H1 (cell line): ENCODE results near the gene DNAJC11. TPM values are rescaled to one million over a fixed set of nuclear protein-coding genes. Genes with fewer than 3 reads are reported as not detected.

Experiments used
- CTCF ChIA-PET: fragments of 300-600 bp; sonication (Branson Sonifier 250); formaldehyde crosslinking; loops from one replicate; lab custom pipeline; 2021; ENCODE audit not compliant: partially characterized antibody; lab: Charles Lee
- POLR2A ChIA-PET: fragments of 300-600 bp; sonication (Branson Sonifier 250); formaldehyde crosslinking; loops from one replicate; lab custom pipeline; 2021; ENCODE audit warnings: inconsistent platforms; ENCODE audit not compliant: partially characterized antibody; lab: Charles Lee
- DNase-seq, 2 experiments: peaks; one replicate each; pipeline versions ENCODE4 v3.0.0 to v3.0.0-alpha.2; 2010 to 2022; ENCODE audit warnings: low spot score in 2 of 2, low read depth in 1 of 2, mixed read lengths in 1 of 2
- FAIRE-seq: peaks from 2 replicates; lab custom pipeline; 2011; peaks lifted over from hg19 to GRCh38; lab: Jason Lieb, UNC
- H2AFZ ChIP-seq: 2 replicates; pipeline ENCODE4 v1.8.1; 2012; ENCODE audit warnings: low read length, inconsistent platforms
- H2AK5ac ChIP-seq: 2 replicates; pipeline ENCODE4 v1.6.1; 2013; ENCODE audit warnings: low read depth, low read length
- H2BK120ac ChIP-seq: replicated peaks from 2 replicates; pipeline ENCODE3; 2013; ENCODE audit warnings: low read depth, low read length, inconsistent platforms
- H2BK12ac ChIP-seq: 2 replicates; pipeline ENCODE4 v1.6.1; 2013; ENCODE audit warnings: low read depth, low read length
- H2BK15ac ChIP-seq: 2 replicates; pipeline ENCODE4 v1.6.1; 2013; ENCODE audit warnings: low read length
- H2BK20ac ChIP-seq: 2 replicates; pipeline ENCODE4 v1.6.1; 2013; ENCODE audit warnings: low read length
- H2BK5ac ChIP-seq: 2 replicates; pipeline ENCODE4 v1.6.1; 2013; ENCODE audit warnings: low read depth, low read length
- H3K14ac ChIP-seq: 2 replicates; pipeline ENCODE4 v1.6.1; 2013; ENCODE audit warnings: inconsistent platforms; ENCODE audit not compliant: insufficient read length
- H3K18ac ChIP-seq: 2 replicates; pipeline ENCODE4 v1.6.1; 2013; ENCODE audit warnings: low read length; ENCODE audit errors: extremely low read depth
- H3K23ac ChIP-seq: 2 replicates; pipeline ENCODE4 v1.6.1; 2013; ENCODE audit warnings: inconsistent platforms; ENCODE audit not compliant: insufficient read length
- H3K23me2 ChIP-seq: 2 replicates; pipeline ENCODE4 v1.6.1; 2013; ENCODE audit warnings: low read depth, low read length
- H3K27ac ChIP-seq: 2 replicates; pipeline ENCODE4 v1.6.1; 2011; ENCODE audit warnings: low read depth, low read length, inconsistent platforms
- H3K27me3 ChIP-seq, 4 experiments: replicated peaks in 1 of 4; 1 replicate in 1 of 4; 2 replicates in 3 of 4; pipeline versions ENCODE4 v1.6.1 to v1.8.1; 2011 to 2013; ENCODE audit warnings: low read length in 3 of 4, mild to moderate bottlenecking in 3 of 4, inconsistent platforms in 2 of 4, mixed read lengths in 2 of 4, moderate library complexity in 1 of 4; ENCODE audit not compliant: control insufficient read depth in 3 of 4, insufficient read depth in 3 of 4; ENCODE audit errors: extremely low read depth in 1 of 4
- H3K36me3 ChIP-seq, 4 experiments: 2 replicates each; pipeline versions ENCODE4 v1.6.1 to v1.8.1; 2011 to 2013; ENCODE audit warnings: mild to moderate bottlenecking in 4 of 4, low read length in 3 of 4, moderate library complexity in 2 of 4, control low read depth in 1 of 4, inconsistent platforms in 1 of 4; ENCODE audit not compliant: insufficient read depth in 4 of 4, control insufficient read depth in 2 of 4
- H3K4ac ChIP-seq: replicated peaks from 2 replicates; pipeline ENCODE3; 2013; ENCODE audit warnings: low read length, low read depth, mixed read lengths, inconsistent platforms; ENCODE audit not compliant: insufficient read length
- H3K4me1 ChIP-seq, 4 experiments: replicated peaks in 1 of 4; 1 replicate in 1 of 4; 2 replicates in 3 of 4; pipeline versions ENCODE4 v1.6.1 to v1.8.1; 2011 to 2013; ENCODE audit warnings: low read length in 3 of 4, inconsistent platforms in 2 of 4, mixed read lengths in 1 of 4; ENCODE audit not compliant: insufficient read depth in 4 of 4, control insufficient read depth in 3 of 4
- H3K4me2 ChIP-seq, 2 experiments: 2 replicates each; pipeline versions ENCODE4 v1.6.1 to v1.8.1; 2011 to 2013; ENCODE audit warnings: low read depth in 2 of 2, low read length in 2 of 2, control low read depth in 1 of 2, inconsistent platforms in 1 of 2, mild to moderate bottlenecking in 1 of 2; ENCODE audit not compliant: insufficient read depth in 1 of 2
- H3K4me3 ChIP-seq, 4 experiments: fragments of 200-600, 300-600 bp in 1 of 4; sonication (generic), shearing (Covaris generic), sonication (Bioruptor Twin) in 1 of 4; 2 replicates each; pipeline versions ENCODE4 v1.5.1 to v1.8.1; 2011 to 2016; ENCODE audit warnings: low read length in 4 of 4, low read depth in 3 of 4, control low read depth in 2 of 4, inconsistent platforms in 2 of 4, mild to moderate bottlenecking in 2 of 4, mixed read lengths in 1 of 4, moderate library complexity in 1 of 4; ENCODE audit not compliant: insufficient read depth in 2 of 4; ENCODE audit errors: extremely low read depth in 1 of 4
- H3K56ac ChIP-seq: replicated peaks from 2 replicates; pipeline ENCODE3; 2013; ENCODE audit warnings: low read depth, mild to moderate bottlenecking, mixed read lengths, low read length, inconsistent platforms; ENCODE audit not compliant: insufficient read length
- H3K79me1 ChIP-seq: 2 replicates; pipeline ENCODE4 v1.6.1; 2013; ENCODE audit warnings: low read depth, low read length, control low read depth
- H3K79me2 ChIP-seq, 2 experiments: 2 replicates each; pipeline versions ENCODE4 v1.6.1 to v1.8.1; 2012 to 2013; ENCODE audit warnings: low read length in 2 of 2, mild to moderate bottlenecking in 2 of 2, inconsistent platforms in 1 of 2; ENCODE audit not compliant: insufficient read depth in 2 of 2, control insufficient read depth in 1 of 2
- H3K9ac ChIP-seq, 4 experiments: replicated peaks in 1 of 4; 1 replicate in 1 of 4; 2 replicates in 3 of 4; pipeline versions ENCODE4 v1.6.1 to v1.8.1; 2011 to 2013; ENCODE audit warnings: low read depth in 3 of 4, low read length in 3 of 4, control low read depth in 2 of 4, mild to moderate bottlenecking in 2 of 4, moderate library complexity in 2 of 4, inconsistent platforms in 1 of 4; ENCODE audit errors: extremely low read depth in 1 of 4
- H3K9me3 ChIP-seq, 2 experiments: 2 replicates each; pipeline versions ENCODE4 v1.6.1 to v1.8.1; 2012 to 2013; ENCODE audit warnings: mild to moderate bottlenecking in 2 of 2, moderate library complexity in 2 of 2, control low read depth in 1 of 2, inconsistent platforms in 1 of 2, low read depth in 1 of 2, low read length in 1 of 2, mixed read lengths in 1 of 2; ENCODE audit not compliant: insufficient read depth in 2 of 2
- H4K20me1 ChIP-seq, 2 experiments: replicated peaks in 1 of 2; 2 replicates each; pipeline versions ENCODE3 to v1.8.1; 2011 to 2013; ENCODE audit warnings: inconsistent platforms in 2 of 2, low read length in 2 of 2, mild to moderate bottlenecking in 1 of 2; ENCODE audit not compliant: insufficient read depth in 2 of 2, control insufficient read depth in 1 of 2
- H4K5ac ChIP-seq: 2 replicates; pipeline ENCODE4 v1.6.1; 2013; ENCODE audit warnings: low read length, low read depth, mixed read lengths, inconsistent platforms; ENCODE audit not compliant: insufficient read length
- H4K8ac ChIP-seq: 2 replicates; pipeline ENCODE4 v1.8.0; 2013; ENCODE audit warnings: mild to moderate bottlenecking, moderate library complexity, low read length, inconsistent platforms; ENCODE audit not compliant: insufficient read depth; ENCODE audit errors: extremely low read depth
- H4K91ac ChIP-seq: replicated peaks from 2 replicates; pipeline ENCODE3; 2013; ENCODE audit warnings: low read length, mixed read lengths, inconsistent platforms; ENCODE audit not compliant: insufficient read length
- CEBPB ChIP-seq: IDR thresholded peaks from 2 replicates; pipeline ENCODE4 v1.6.1; 2012; ENCODE audit warnings: low read depth, low read length
- RAD21 ChIP-seq, 2 experiments: IDR thresholded peaks in 1 of 2; conservative IDR thresholded peaks in 1 of 2; 2 replicates each; pipeline ENCODE4 v1.6.1; 2011; ENCODE audit warnings: low read depth in 2 of 2, low read length in 2 of 2, improper control_type of control experiment in 1 of 2, inconsistent platforms in 1 of 2, mild to moderate bottlenecking in 1 of 2, moderate library complexity in 1 of 2
- RFX5 ChIP-seq: IDR thresholded peaks from 2 replicates; pipeline ENCODE4 v1.6.1; 2011; ENCODE audit warnings: low read depth, low read length, improper control_type of control experiment, borderline replicate concordance
- SIX5 ChIP-seq: IDR thresholded peaks from 2 replicates; pipeline ENCODE4 v1.6.1; 2011; ENCODE audit warnings: mild to moderate bottlenecking, low read depth, low read length
- SP2 ChIP-seq: IDR thresholded peaks from 2 replicates; pipeline ENCODE4 v1.6.1; 2012; ENCODE audit warnings: mild to moderate bottlenecking, low read length, inconsistent platforms
- TCF12 ChIP-seq: IDR thresholded peaks from 2 replicates; pipeline ENCODE4 v1.6.1; 2011; ENCODE audit warnings: low read depth, mild to moderate bottlenecking, low read length
- WGBS, 2 experiments: shearing (Covaris generic) in 1 of 2; methylation state at CpG; one replicate each; pipeline versions ENCODE4 v1.1.6 to v1.1.7; 2013 to 2015; ENCODE audit warnings: low lambda C conversion rate in 2 of 2, mixed read lengths in 2 of 2, inconsistent platforms in 1 of 2, low coverage in 1 of 2, missing lambda C conversion rate in 1 of 2; ENCODE audit not compliant: insufficient replicate concordance in 2 of 2, insufficient coverage in 1 of 2, insufficient read length in 1 of 2; ENCODE audit errors: extremely low coverage in 1 of 2, missing lambda C conversion rate in 1 of 2; 5-methylcytosine and 5-hydroxymethylcytosine counted together
- polyA plus RNA-seq, 7 experiments: library from polyadenylated mRNA; depleted of rRNA in 3 of 7; stranded (reverse) in 5 of 7; unstranded in 2 of 7; fragments of >200 nt in 5 of 7; fragments of 200-250 nt in 2 of 7; gene quantifications; 1 replicate in 5 of 7; 2 replicates in 1 of 7; 4 replicates in 1 of 7; pipeline versions ENCODE4 v1.2.1 to v1.2.3, GENCODE V29; 2011 to 2013; ENCODE audit warnings: missing spikeins in 2 of 7, mixed read lengths in 2 of 7
- total RNA-seq: library from RNA; stranded (reverse); fragmentation: NEBNext Ultra II Directional; extraction: Animal tissue kit (Norgen Biotek cat#: 25700); gene quantifications from 2 replicates; pipeline ENCODE4 v1.2.1, GENCODE V29; 2021

The DNAJC11 gene
- total and polyA plus RNA-seq, 2 of the 8 experiments (the other 6 are each of a cell fraction or from before 2014, with no cell fraction given) = 43.9 to 90.9 TPM

DNA sequence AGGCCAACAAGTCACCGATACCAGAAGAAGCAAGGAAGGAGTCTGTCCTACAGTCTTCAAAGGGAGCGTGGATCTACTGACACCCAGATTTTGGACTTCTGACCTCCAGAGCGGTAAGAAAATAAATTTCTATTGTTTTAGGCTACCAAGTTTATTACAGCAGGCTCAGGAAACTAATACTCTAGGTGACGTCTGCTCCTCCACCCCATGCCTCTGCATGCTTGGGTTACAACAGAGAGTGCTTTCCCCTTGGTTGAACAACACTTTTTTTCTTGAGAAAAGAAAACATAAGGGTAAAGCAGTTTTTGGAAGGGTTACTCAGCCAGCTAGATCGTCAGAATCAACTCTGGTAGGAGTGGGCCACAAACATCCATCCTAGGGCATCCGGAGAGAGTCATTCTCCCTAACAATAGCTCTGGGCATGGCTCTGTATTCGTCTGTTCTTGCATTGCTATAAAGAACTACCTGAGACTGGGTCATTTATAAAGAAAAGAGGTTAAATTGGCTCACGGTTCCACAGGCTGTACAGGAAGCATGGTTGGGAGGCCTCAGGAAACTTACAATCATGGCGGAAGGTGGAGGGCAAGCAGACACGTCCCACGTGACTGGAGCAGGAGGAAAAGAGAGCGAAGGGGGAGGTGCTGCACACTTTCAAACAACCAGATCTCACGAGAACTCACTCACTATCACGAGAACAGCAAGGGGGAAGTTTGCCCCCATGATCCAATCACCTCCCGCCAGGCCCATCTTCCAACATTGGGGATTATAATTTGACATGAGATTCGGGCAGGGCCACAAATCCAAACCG lies 22.2 kb upstream of the DNAJC11 start:
- H3K27me3 ChIP-seq = 0 out of 7 replicates have a peak, but pooled peaks cover 0 to 2% (median 0%) of the 10 kb centered on the region in 4 experiments
- H2BK5ac ChIP-seq = no peak overlapping the region
- H2BK120ac ChIP-seq = no peak overlapping the region
- no peak overlapping the region for H3K56ac ChIP-seq
- no peaks in the 10 kb centered on the region for H4K20me1 ChIP-seq
- no peaks in the 10 kb centered on the region for H3K36me3 ChIP-seq
- TF ChIP-seq SIX5 (no peak), SP2 (no peak), CEBPB (no peak), TCF12 (no peak), RAD21 (IDR thresholded peaks at IDR 0.05 in 1 of 2, conservative IDR thresholded peaks at IDR 0.05 in 1 of 2; ENCODE audit: low read depth in 2 of 2, low read length in 2 of 2) (no peak), RFX5 (no peak)
- no peak overlapping the region for H2BK15ac ChIP-seq
- no peak overlapping the region for H4K8ac ChIP-seq
- no peaks in the 10 kb centered on the region for H3K9me3 ChIP-seq
- DNase-seq (no peak), FAIRE-seq (no peak)
- no peak overlapping the region for H3K14ac ChIP-seq
- H3K79me1 ChIP-seq = no peaks in the 10 kb centered on the region
- no peak overlapping the region for H3K18ac ChIP-seq
- H3K23ac ChIP-seq = no peak overlapping the region
- H3K4me3 ChIP-seq = no peak overlapping the region
- H4K91ac ChIP-seq = no peak overlapping the region
- no peaks in the 10 kb centered on the region for H3K23me2 ChIP-seq
- no peak overlapping the region for H4K5ac ChIP-seq
- H2BK12ac ChIP-seq = no peak overlapping the region
- 82% methylated on average over 17 of the region's 17 CpGs; no CpG with 5 or more reads in 1 of the 2 experiments for WGBS, 2 experiments
- H2AFZ ChIP-seq = peak overlapping the region; percentile 40; the same call in 1 of the 2 replicates
- H3K4ac ChIP-seq = no peak overlapping the region
- no peaks in the 10 kb centered on the region for H3K79me2 ChIP-seq
- H2AK5ac ChIP-seq = no peak overlapping the region
- no peak overlapping the region for H3K9ac ChIP-seq
- H2BK20ac ChIP-seq = no peak overlapping the region
- POLR2A ChIA-PET = no interaction called here
- CTCF ChIA-PET = interaction anchor here (0.6 kb wide), 2 partner anchors 22 to 90 kb away, joined by 3 read pairs; partner anchors contain the start of gene DNAJC11
- no peak overlapping the region for H3K27ac ChIP-seq
- no peak overlapping the region for H3K4me2 ChIP-seq
- no peaks in the 10 kb centered on the region for H3K4me1 ChIP-seq
